Neural crest cell (in vitro differentiated cells): ENCODE data around the gene ARNT2. TPM values are rescaled to one million over a fixed set of nuclear protein-coding genes. Genes with fewer than 3 reads are reported as not detected.
"Not testable (repeated sequence)": the region's sequence is repeated elsewhere in the genome, so short reads cannot be mapped to it uniquely, and the experiment has no call there.

ENCODE experiments used
- DNase-seq: peaks from one replicate; pipeline ENCODE4 v3.0.0; 2021; ENCODE audit warnings: low read depth, mixed read lengths, low spot score
- H3K27ac Mint-ChIP-seq: one replicate; pipeline ENCODE4 v1.8.0; 2021; ENCODE audit warnings: mild to moderate bottlenecking, mixed read lengths; ENCODE audit not compliant: unreplicated experiment
- H3K27me3 Mint-ChIP-seq: 2 replicates; pipeline ENCODE4 v1.8.0; 2021; ENCODE audit warnings: low read depth, mild to moderate bottlenecking, mixed read lengths
- H3K36me3 Mint-ChIP-seq: 2 replicates; pipeline ENCODE4 v1.8.0; 2021; ENCODE audit warnings: low read depth, mild to moderate bottlenecking, mixed read lengths
- H3K4me1 Mint-ChIP-seq: 2 replicates; pipeline ENCODE4 v1.8.0; 2021; ENCODE audit warnings: mixed read lengths
- H3K4me3 Mint-ChIP-seq: one replicate; pipeline ENCODE4 v1.8.0; 2021; ENCODE audit warnings: mild to moderate bottlenecking, mixed read lengths
- H3K9me3 Mint-ChIP-seq: 2 replicates; pipeline ENCODE4 v1.8.0; 2021; ENCODE audit warnings: mixed read lengths
- total RNA-seq: library from RNA; stranded (reverse); gene quantifications from 2 replicates; pipeline ENCODE4 v1.2.1, GENCODE V29; 2021
- TF ChIP-seq, protein P1 (sequence below): fragments of 200-600 bp; sonication (generic); conservative IDR thresholded peaks from 2 replicates; pipeline ENCODE4 v1.5.0; 2021; ENCODE audit warnings: antibody characterized with exemption, mild to moderate bottlenecking

Gene ARNT2
- total RNA-seq, 1 donor from 2014 or later: 58.3 TPM

DNA sequence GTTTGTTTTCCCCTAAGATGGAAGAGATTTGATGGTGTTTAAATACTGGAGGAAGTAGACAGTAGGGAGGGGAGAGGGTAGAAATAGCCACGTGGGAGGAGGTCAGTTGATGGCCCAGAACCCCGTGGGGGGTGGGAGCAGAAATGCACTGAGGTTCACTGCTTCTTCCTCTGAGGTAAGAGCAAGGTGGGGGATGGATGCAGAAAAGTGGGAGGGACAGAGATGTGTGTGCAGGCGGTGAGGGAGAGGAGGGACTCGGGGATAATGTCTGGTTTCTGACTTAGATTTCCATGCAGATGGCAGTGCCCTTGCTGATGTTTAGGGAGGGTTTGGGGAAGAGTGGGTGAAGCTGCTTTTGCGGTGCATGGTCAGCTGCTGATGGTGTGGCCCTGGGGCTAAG, 102.9 kb downstream of the ARNT2 start:
- H3K36me3 Mint-ChIP-seq: peaks cover 33% of the 10 kb centered on the region
- H3K27ac Mint-ChIP-seq: no peak overlapping the region
- H3K4me3 Mint-ChIP-seq: no peak overlapping the region
- DNase-seq: no peak
- H3K27me3 Mint-ChIP-seq: no peaks in the 10 kb centered on the region
- no peaks in the 10 kb centered on the region for H3K9me3 Mint-ChIP-seq
- H3K4me1 Mint-ChIP-seq: peaks cover 11% of the 10 kb centered on the region
- TF ChIP-seq, protein P1, sequence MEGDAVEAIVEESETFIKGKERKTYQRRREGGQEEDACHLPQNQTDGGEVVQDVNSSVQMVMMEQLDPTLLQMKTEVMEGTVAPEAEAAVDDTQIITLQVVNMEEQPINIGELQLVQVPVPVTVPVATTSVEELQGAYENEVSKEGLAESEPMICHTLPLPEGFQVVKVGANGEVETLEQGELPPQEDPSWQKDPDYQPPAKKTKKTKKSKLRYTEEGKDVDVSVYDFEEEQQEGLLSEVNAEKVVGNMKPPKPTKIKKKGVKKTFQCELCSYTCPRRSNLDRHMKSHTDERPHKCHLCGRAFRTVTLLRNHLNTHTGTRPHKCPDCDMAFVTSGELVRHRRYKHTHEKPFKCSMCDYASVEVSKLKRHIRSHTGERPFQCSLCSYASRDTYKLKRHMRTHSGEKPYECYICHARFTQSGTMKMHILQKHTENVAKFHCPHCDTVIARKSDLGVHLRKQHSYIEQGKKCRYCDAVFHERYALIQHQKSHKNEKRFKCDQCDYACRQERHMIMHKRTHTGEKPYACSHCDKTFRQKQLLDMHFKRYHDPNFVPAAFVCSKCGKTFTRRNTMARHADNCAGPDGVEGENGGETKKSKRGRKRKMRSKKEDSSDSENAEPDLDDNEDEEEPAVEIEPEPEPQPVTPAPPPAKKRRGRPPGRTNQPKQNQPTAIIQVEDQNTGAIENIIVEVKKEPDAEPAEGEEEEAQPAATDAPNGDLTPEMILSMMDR: no peak

DNA sequence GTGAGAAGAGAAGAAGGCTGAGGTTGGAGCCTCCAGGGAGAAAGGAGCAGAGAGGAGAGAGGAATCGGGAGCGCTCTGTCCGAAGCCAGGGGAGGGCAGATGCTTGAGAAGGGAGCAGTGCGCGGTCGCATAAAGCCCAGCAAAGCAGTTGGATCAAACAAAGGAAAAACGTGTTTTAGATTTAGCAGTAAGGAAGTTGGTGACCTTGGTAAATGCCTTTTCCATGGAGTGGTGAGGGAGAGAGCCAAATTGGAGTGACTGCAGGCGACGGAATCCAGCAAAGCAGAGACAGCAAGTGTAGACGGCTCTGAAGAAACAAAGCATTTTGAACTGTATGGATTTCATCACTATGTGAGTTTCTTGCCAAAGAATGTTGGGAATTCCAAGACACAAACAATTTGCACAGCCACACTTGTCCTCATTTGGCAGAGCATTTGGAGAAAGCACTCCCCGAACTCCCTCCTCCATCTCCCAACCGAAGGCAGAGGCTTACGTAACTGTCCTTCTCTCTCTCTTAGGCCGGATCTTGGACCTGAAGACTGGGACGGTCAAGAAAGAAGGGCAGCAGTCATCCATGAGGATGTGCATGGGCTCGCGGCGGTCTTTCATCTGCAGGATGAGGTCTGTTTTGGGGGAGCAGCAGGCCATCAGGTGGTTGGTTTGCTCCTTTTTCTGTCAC, 103.6 kb downstream of the ARNT2 start:
- Mint-ChIP-seq H3K27me3 (no peaks in the 10 kb centered on the region), H3K4me1 (peaks cover 5% of the 10 kb centered on the region), H3K4me3 (no peak overlapping the region), H3K27ac (no peak overlapping the region), H3K9me3 (no peaks in the 10 kb centered on the region), H3K36me3 (peaks cover 29% of the 10 kb centered on the region)
- DNase-seq: no peak
- TF ChIP-seq, protein P1: no peak

GRCh38 chr15:80508783-80509182, 104.6 kb downstream of the ARNT2 start:
- Mint-ChIP-seq H3K4me1 (peaks cover 5% of the 10 kb centered on the region), H3K9me3 (no peaks in the 10 kb centered on the region), H3K36me3 (peaks cover 33% of the 10 kb centered on the region), H3K4me3 (no peak overlapping the region), H3K27ac (no peak overlapping the region), H3K27me3 (no peaks in the 10 kb centered on the region)
- TF ChIP-seq, protein P1: no peak
- DNase-seq: no peak

GRCh38 chr15:80509800-80510199, 105.6 kb downstream of the ARNT2 start:
- Mint-ChIP-seq H3K36me3 (peaks cover 37% of the 10 kb centered on the region), H3K9me3 (no peaks in the 10 kb centered on the region), H3K4me1 (no peaks in the 10 kb centered on the region), H3K4me3 (no peak overlapping the region), H3K27ac (no peak overlapping the region), H3K27me3 (no peaks in the 10 kb centered on the region)
- TF ChIP-seq, protein P1: no peak
- DNase-seq: no peak

- H3K27me3 Mint-ChIP-seq: not testable (repeated sequence)
These were observed 106.8 kb downstream of the ARNT2 start for GRCh38 chr15:80510985-80511384.

More at GRCh38 chr15:80510985-80511384, 106.8 kb downstream of the ARNT2 start:
- H3K4me1 Mint-ChIP-seq, H3K4me3 Mint-ChIP-seq, H3K9me3 Mint-ChIP-seq, DNase-seq, H3K27ac Mint-ChIP-seq: not testable (repeated sequence)
- peaks cover 47% of the 10 kb centered on the region for H3K36me3 Mint-ChIP-seq
